SK-N-SH (cell line): ENCODE data around the gene COL5A1. TPM values are rescaled to one million over a fixed set of nuclear protein-coding genes. Genes with fewer than 3 reads are reported as not detected.
A peak's percentile ranks its signal among the peaks of the same experiment; 100 is the strongest.

ENCODE experiments used
- CTCF ChIA-PET: fragments of 300-600, 350-600 bp; formaldehyde crosslinking; extraction: SDS; loops from one replicate; lab custom pipeline; 2021; lab: Yijun Ruan, JAX
- POLR2A ChIA-PET: fragments of 350-600 bp; sonication (Branson Sonifier 250); formaldehyde crosslinking; extraction: SDS; loops from one replicate; lab custom pipeline; 2020; ENCODE audit warnings: antibody characterized with exemption, inconsistent platforms; lab: Yijun Ruan, JAX
- DNase-seq: peaks from one replicate; pipeline ENCODE4 v3.0.0; 2012
- H2AFZ ChIP-seq: fragments of 200-600 bp; sonication (generic); 2 replicates; pipeline ENCODE4 v1.8.1; 2016; ENCODE audit warnings: antibody characterized with exemption, mild to moderate bottlenecking, low read depth
- H3F3A ChIP-seq: fragments of 200-600 bp; sonication (generic); replicated peaks from 2 replicates; pipeline ENCODE3; 2016; ENCODE audit warnings: antibody characterized with exemption, mild to moderate bottlenecking; ENCODE audit not compliant: insufficient read depth
- H3K27ac ChIP-seq, 2 experiments: fragments of 200-500 bp in 1 of 2; fragments of 200-600 bp in 1 of 2; sonication (Bioruptor generic) in 1 of 2; sonication (generic), shearing (Covaris generic) in 1 of 2; 2 replicates each; pipeline versions ENCODE4 v1.5.1 to v1.6.1; 2014 to 2016; ENCODE audit warnings: low read depth in 2 of 2, inconsistent platforms in 1 of 2, low read length in 1 of 2, mild to moderate bottlenecking in 1 of 2, mixed read lengths in 1 of 2
- H3K27me3 ChIP-seq: fragments of 200-600 bp; sonication (generic), shearing (Covaris generic); 2 replicates; pipeline ENCODE4 v1.6.1; 2016; ENCODE audit warnings: mixed run types; ENCODE audit not compliant: insufficient read depth
- H3K36me3 ChIP-seq, 2 experiments: fragments of 200-500 bp in 1 of 2; fragments of 200-600 bp in 1 of 2; sonication (Bioruptor generic) in 1 of 2; sonication (generic) in 1 of 2; replicated peaks in 1 of 2; 2 replicates each; pipeline versions ENCODE3 to v1.5.1; 2014 to 2016; ENCODE audit warnings: low read length in 1 of 2, mild to moderate bottlenecking in 1 of 2; ENCODE audit not compliant: insufficient read depth in 2 of 2, control insufficient read depth in 1 of 2
- H3K4me1 ChIP-seq, 2 experiments: fragments of 200-500 bp in 1 of 2; fragments of 200-600 bp in 1 of 2; sonication (Bioruptor generic) in 1 of 2; sonication (generic), shearing (Covaris generic) in 1 of 2; 2 replicates each; pipeline versions ENCODE4 v1.5.1 to v1.6.1; 2014 to 2016; ENCODE audit warnings: low read depth in 1 of 2, low read length in 1 of 2, mixed run types in 1 of 2; ENCODE audit not compliant: insufficient read depth in 2 of 2, control insufficient read depth in 1 of 2
- H3K4me2 ChIP-seq: fragments of 200-600 bp; sonication (generic), shearing (Covaris generic); 2 replicates; pipeline ENCODE4 v1.6.1; 2017; ENCODE audit warnings: mixed run types
- H3K4me3 ChIP-seq, 2 experiments: fragments of 200-500 bp in 1 of 2; fragments of 200-600 bp in 1 of 2; sonication (Bioruptor generic) in 1 of 2; sonication (generic), shearing (Covaris generic) in 1 of 2; 2 replicates each; pipeline versions ENCODE4 v1.5.1 to v1.8.1; 2014 to 2016; ENCODE audit warnings: low read depth in 2 of 2, inconsistent platforms in 1 of 2, low read length in 1 of 2, mild to moderate bottlenecking in 1 of 2, mixed read lengths in 1 of 2, moderate library complexity in 1 of 2
- H3K79me2 ChIP-seq: fragments of 200-600 bp; sonication (generic); 2 replicates; pipeline ENCODE4 v1.8.1; 2017; ENCODE audit warnings: mild to moderate bottlenecking; ENCODE audit not compliant: insufficient read depth
- H3K9ac ChIP-seq: fragments of 200-600 bp; sonication (generic); 2 replicates; pipeline ENCODE4 v1.6.1; 2017; ENCODE audit warnings: mixed run types
- H3K9me2 ChIP-seq: fragments of 200-600 bp; sonication (generic); 2 replicates; pipeline ENCODE4 v1.6.1; 2017; ENCODE audit warnings: mixed run types
- H3K9me3 ChIP-seq: fragments of 200-600 bp; sonication (generic); 2 replicates; pipeline ENCODE4 v1.6.1; 2017; ENCODE audit warnings: mixed run types, mild to moderate bottlenecking, moderate library complexity
- H4K20me1 ChIP-seq: fragments of 200-600 bp; sonication (generic); 2 replicates; pipeline ENCODE4 v1.6.1; 2017; ENCODE audit warnings: mild to moderate bottlenecking, mixed run types; ENCODE audit not compliant: insufficient read depth
- EZH2phosphoT487 ChIP-seq: fragments of 200-600 bp; sonication (generic); IDR thresholded peaks from 2 replicates; pipeline ENCODE4 v1.6.1; 2017; ENCODE audit warnings: low read depth, mixed run types, mild to moderate bottlenecking, antibody characterized with exemption, moderate library complexity, borderline replicate concordance
- GABPA ChIP-seq: IDR thresholded peaks from 2 replicates; pipeline ENCODE4 v1.4.0; 2012; ENCODE audit warnings: low read depth, mild to moderate bottlenecking
- JUND ChIP-seq: IDR thresholded peaks from 2 replicates; pipeline ENCODE4 v1.4.0; 2012
- PBX3 ChIP-seq: IDR thresholded peaks from 2 replicates; pipeline ENCODE4; 2012
- POLR2AphosphoS5 ChIP-seq: IDR thresholded peaks from 2 replicates; pipeline ENCODE4 v1.6.1; 2012; ENCODE audit warnings: low read depth, low read length
- RXRA ChIP-seq: IDR thresholded peaks from 2 replicates; pipeline ENCODE4 v1.4.0; 2012; ENCODE audit warnings: low read depth, mild to moderate bottlenecking, borderline replicate concordance
- TAF1 ChIP-seq: IDR thresholded peaks from 2 replicates; pipeline ENCODE4 v1.6.1; 2012; ENCODE audit warnings: low read depth, mild to moderate bottlenecking, low read length, moderate library complexity, borderline replicate concordance
- USF1 ChIP-seq: IDR thresholded peaks from 2 replicates; pipeline ENCODE4 v1.4.0; 2012; ENCODE audit warnings: low read depth, borderline replicate concordance
- YY1 ChIP-seq: IDR thresholded peaks from 2 replicates; pipeline ENCODE4 v1.4.0; 2012; ENCODE audit warnings: low read depth, mild to moderate bottlenecking
- WGBS: methylation state at CpG from one replicate; pipeline ENCODE4 v1.1.6; 2017; ENCODE audit warnings: low lambda C conversion rate; 5-methylcytosine and 5-hydroxymethylcytosine counted together
- polyA plus RNA-seq, 3 experiments: library from polyadenylated mRNA; depleted of rRNA; stranded (reverse); fragments of >200 nt; gene quantifications; 2 replicates each; pipeline ENCODE4 v1.2.3, GENCODE V29; 2012
- TF ChIP-seq, protein P1 (sequence below): IDR thresholded peaks from 2 replicates; pipeline ENCODE4 v1.4.0; 2012; ENCODE audit warnings: low read depth
- TF ChIP-seq, protein P2 (sequence below): fragments of 150-350 bp; IDR thresholded peaks from 2 replicates; pipeline ENCODE4 v1.6.1; 2017; ENCODE audit warnings: antibody characterized with exemption, low read length, low read depth, borderline replicate concordance
- TF ChIP-seq, protein P3 (sequence below): IDR thresholded peaks from 2 replicates; pipeline ENCODE4 v1.4.0; 2012; ENCODE audit warnings: low read depth, borderline replicate concordance
- TF ChIP-seq, protein P4 (sequence below): fragments of 200-600 bp; sonication (generic); IDR thresholded peaks from 2 replicates; pipeline ENCODE4 v1.6.1; 2017; ENCODE audit warnings: antibody characterized with exemption, mild to moderate bottlenecking, moderate library complexity

Gene COL5A1
- polyA plus RNA-seq, 1 of the 3 experiments (the other 2 are of a cell fraction): 73.8 TPM

- CTCF ChIA-PET: no interaction called here
- Histone ChIP-seq H2AFZ (no peak overlapping the region), H3K4me3 (no peak overlapping the region), H3K27ac (no peak overlapping the region), H3K9me3 (no peaks in the 10 kb centered on the region), H3F3A (peaks cover 25% of the 10 kb centered on the region), H4K20me1 (peaks cover 19% of the 10 kb centered on the region; the same call in 1 of the 2 replicates), H3K36me3 (peaks cover 38 to 71% of the 10 kb centered on the region in 2 experiments), H3K79me2 (peaks cover 4% of the 10 kb centered on the region; the same call in 1 of the 2 replicates), H3K9me2 (no peaks in the 10 kb centered on the region), H3K9ac (no peak overlapping the region), H3K4me1 (no peaks in the 10 kb centered on the region; a peak in 1 of 4 replicates), H3K27me3 (no peaks in the 10 kb centered on the region), H3K4me2 (no peak overlapping the region)
- TF ChIP-seq TAF1: no peak
- TF ChIP-seq, protein P1, sequence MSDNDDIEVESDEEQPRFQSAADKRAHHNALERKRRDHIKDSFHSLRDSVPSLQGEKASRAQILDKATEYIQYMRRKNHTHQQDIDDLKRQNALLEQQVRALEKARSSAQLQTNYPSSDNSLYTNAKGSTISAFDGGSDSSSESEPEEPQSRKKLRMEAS: no peak
- no peak for TF ChIP-seq YY1
- no peak for TF ChIP-seq GABPA
- no peak for TF ChIP-seq PBX3
- TF ChIP-seq, protein P2, sequence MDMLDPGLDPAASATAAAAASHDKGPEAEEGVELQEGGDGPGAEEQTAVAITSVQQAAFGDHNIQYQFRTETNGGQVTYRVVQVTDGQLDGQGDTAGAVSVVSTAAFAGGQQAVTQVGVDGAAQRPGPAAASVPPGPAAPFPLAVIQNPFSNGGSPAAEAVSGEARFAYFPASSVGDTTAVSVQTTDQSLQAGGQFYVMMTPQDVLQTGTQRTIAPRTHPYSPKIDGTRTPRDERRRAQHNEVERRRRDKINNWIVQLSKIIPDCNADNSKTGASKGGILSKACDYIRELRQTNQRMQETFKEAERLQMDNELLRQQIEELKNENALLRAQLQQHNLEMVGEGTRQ: no peak
- no peak for TF ChIP-seq JUND
- 78% methylated on average over 11 of the region's 23 CpGs for WGBS
- POLR2A ChIA-PET: no interaction called here
- peak; percentile 48 for DNase-seq
Measured at GRCh38 chr9:134785325-134786108, 143.9 kb downstream of the COL5A1 start.

GRCh38 chr9:134787601-134788531 is 146.3 kb downstream of the COL5A1 start:
- no peaks in the 10 kb centered on the region for H3K27me3 ChIP-seq
- no peaks in the 10 kb centered on the region for H3K9me2 ChIP-seq
- 70% methylated on average over 8 of the region's 8 CpGs for WGBS
- H3K9me3 ChIP-seq: no peaks in the 10 kb centered on the region
- ChIA-PET POLR2A (no interaction called here), CTCF (interaction anchor here (1.4 to 2.1 kb wide), 4 partner anchors 10 to 625 kb away, joined by 3 to 11 read pairs (median 4); no protein-coding TSS in a partner anchor)
- H3K36me3 ChIP-seq: peaks cover 42 to 64% of the 10 kb centered on the region in 2 experiments
- peaks cover 19% of the 10 kb centered on the region; the same call in 1 of the 2 replicates for H4K20me1 ChIP-seq
- H3K9ac ChIP-seq: no peak overlapping the region
- no peaks in the 10 kb centered on the region; a peak in 1 of 4 replicates for H3K4me1 ChIP-seq
- no peak for DNase-seq
- H2AFZ ChIP-seq: no peak overlapping the region
- H3K4me3 ChIP-seq: no peak overlapping the region
- TF ChIP-seq, protein P3, sequence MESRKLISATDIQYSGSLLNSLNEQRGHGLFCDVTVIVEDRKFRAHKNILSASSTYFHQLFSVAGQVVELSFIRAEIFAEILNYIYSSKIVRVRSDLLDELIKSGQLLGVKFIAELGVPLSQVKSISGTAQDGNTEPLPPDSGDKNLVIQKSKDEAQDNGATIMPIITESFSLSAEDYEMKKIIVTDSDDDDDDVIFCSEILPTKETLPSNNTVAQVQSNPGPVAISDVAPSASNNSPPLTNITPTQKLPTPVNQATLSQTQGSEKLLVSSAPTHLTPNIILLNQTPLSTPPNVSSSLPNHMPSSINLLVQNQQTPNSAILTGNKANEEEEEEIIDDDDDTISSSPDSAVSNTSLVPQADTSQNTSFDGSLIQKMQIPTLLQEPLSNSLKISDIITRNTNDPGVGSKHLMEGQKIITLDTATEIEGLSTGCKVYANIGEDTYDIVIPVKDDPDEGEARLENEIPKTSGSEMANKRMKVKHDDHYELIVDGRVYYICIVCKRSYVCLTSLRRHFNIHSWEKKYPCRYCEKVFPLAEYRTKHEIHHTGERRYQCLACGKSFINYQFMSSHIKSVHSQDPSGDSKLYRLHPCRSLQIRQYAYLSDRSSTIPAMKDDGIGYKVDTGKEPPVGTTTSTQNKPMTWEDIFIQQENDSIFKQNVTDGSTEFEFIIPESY: no peak
- TF ChIP-seq RXRA (no peak), POLR2AphosphoS5 (no peak), EZH2phosphoT487 (no peak), JUND (no peak), USF1 (no peak)
- TF ChIP-seq, protein P2: no peak
- TF ChIP-seq, protein P1: no peak
- TF ChIP-seq, protein P4, sequence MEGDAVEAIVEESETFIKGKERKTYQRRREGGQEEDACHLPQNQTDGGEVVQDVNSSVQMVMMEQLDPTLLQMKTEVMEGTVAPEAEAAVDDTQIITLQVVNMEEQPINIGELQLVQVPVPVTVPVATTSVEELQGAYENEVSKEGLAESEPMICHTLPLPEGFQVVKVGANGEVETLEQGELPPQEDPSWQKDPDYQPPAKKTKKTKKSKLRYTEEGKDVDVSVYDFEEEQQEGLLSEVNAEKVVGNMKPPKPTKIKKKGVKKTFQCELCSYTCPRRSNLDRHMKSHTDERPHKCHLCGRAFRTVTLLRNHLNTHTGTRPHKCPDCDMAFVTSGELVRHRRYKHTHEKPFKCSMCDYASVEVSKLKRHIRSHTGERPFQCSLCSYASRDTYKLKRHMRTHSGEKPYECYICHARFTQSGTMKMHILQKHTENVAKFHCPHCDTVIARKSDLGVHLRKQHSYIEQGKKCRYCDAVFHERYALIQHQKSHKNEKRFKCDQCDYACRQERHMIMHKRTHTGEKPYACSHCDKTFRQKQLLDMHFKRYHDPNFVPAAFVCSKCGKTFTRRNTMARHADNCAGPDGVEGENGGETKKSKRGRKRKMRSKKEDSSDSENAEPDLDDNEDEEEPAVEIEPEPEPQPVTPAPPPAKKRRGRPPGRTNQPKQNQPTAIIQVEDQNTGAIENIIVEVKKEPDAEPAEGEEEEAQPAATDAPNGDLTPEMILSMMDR: no peak
- peaks cover 17% of the 10 kb centered on the region for H3F3A ChIP-seq
- H3K27ac ChIP-seq: no peak overlapping the region
- H3K4me2 ChIP-seq: no peak overlapping the region
- peaks cover 9% of the 10 kb centered on the region; the same call in 1 of the 2 replicates for H3K79me2 ChIP-seq
